Measurements from ENCODE around the gene TLCD1. TPM values are rescaled to one million over a fixed set of nuclear protein-coding genes. Genes with fewer than 3 reads are reported as not detected.
"Not testable (repeated sequence)": the region's sequence is repeated elsewhere in the genome, so short reads cannot be mapped to it uniquely, and the experiment has no call there.

Gene TLCD1
- total and polyA plus RNA-seq, 7 experiments from 2014 or later = 0.69 to 3.0 (median 0.79) TPM; not detected in 4

GRCh38 chr17:28738680-28739384, 12.8 kb upstream of the TLCD1 start:
- intact Hi-C loops (cut with micrococcal nuclease) = no loop called here
- peak overlapping the region in 1 of 10 donors; percentile 64 for H3K4me3 Mint-ChIP-seq
- no peaks in the 10 kb centered on the region for H3K9me3 ChIP-seq (ENCODE audit: control insufficient read depth in 2 of 3, low read length in 3 of 3)
- H3K27ac Mint-ChIP-seq = peak overlapping the region in 7 of 9 donors; percentile 19 to 89 (median 69)
- ChIA-PET CTCF (interaction anchor here (0.6 to 1.8 kb wide), 3 partner anchors 9 to 25 kb away, joined by 3 to 7 read pairs (median 5); partner anchors contain the start of gene NEK8), POLR2A (interaction anchor here (0.8 to 16.9 kb wide), 3 partner anchors 10 to 17 kb away, joined by 5 to 269 read pairs (median 5); partner anchors contain the start of genes NEK8 and TLCD1)
- peaks cover 4 to 9% of the 10 kb centered on the region in 2 donors for H3K4me1 ChIP-seq (ENCODE audit: control insufficient read depth in 2 of 2, insufficient read depth in 2 of 2, low read length in 2 of 2)
- H3K9me3 Mint-ChIP-seq = peaks cover 0 to 6% (median 0%) of the 10 kb centered on the region in 11 donors
- peaks cover 0 to 8% (median 0%) of the 10 kb centered on the region in 3 experiments for H3K36me3 ChIP-seq (ENCODE audit: control insufficient read depth in 2 of 3, insufficient read depth in 3 of 3, low read length in 3 of 3)
- no peaks in the 10 kb centered on the region for H3K27me3 Mint-ChIP-seq
- H3K27me3 ChIP-seq (ENCODE audit: control insufficient read depth in 2 of 2, insufficient read depth in 2 of 2, low read length in 2 of 2) = no peaks in the 10 kb centered on the region
- peaks cover 5 to 30% (median 15%) of the 10 kb centered on the region in 7 donors for H3K4me1 Mint-ChIP-seq
- DNase-seq (peak in 3 of 9 donors; percentile 13 to 69 (median 63)), ATAC-seq (peak; percentile 80)
- H3K27ac ChIP-seq (ENCODE audit: low read depth, low read length) = peak overlapping the region; percentile 54
- no peak overlapping the region for H3K4me3 ChIP-seq (ENCODE audit: low read length)
- H3K36me3 Mint-ChIP-seq = peaks cover 0 to 18% (median 0%) of the 10 kb centered on the region in 5 donors

GRCh38 chr17:28737770-28738679, 12.0 kb upstream of the TLCD1 start:
- Histone ChIP-seq H3K4me1 (ENCODE audit: control insufficient read depth in 2 of 2, insufficient read depth in 2 of 2, low read length in 2 of 2) (peaks cover under 1 to 5% of the 10 kb centered on the region in 2 donors), H3K9me3 (ENCODE audit: control insufficient read depth in 2 of 3, low read length in 3 of 3) (no peaks in the 10 kb centered on the region), H3K4me3 (ENCODE audit: low read length) (no peak overlapping the region), H3K27ac (ENCODE audit: low read depth, low read length) (peak overlapping the region; percentile 54), H3K27me3 (ENCODE audit: control insufficient read depth in 2 of 2, insufficient read depth in 2 of 2, low read length in 2 of 2) (no peaks in the 10 kb centered on the region), H3K36me3 (ENCODE audit: control insufficient read depth in 2 of 3, insufficient read depth in 3 of 3, low read length in 3 of 3) (peaks cover 0 to 8% (median 0%) of the 10 kb centered on the region in 3 experiments)
- ATAC-seq = peak; percentile 30
- Mint-ChIP-seq H3K4me3 (peak overlapping the region in 1 of 10 donors; percentile 59), H3K4me1 (peaks cover 5 to 27% (median 15%) of the 10 kb centered on the region in 7 donors), H3K36me3 (peaks cover 0 to 18% (median 0%) of the 10 kb centered on the region in 5 donors), H3K9me3 (peaks cover 0 to 6% (median 0%) of the 10 kb centered on the region in 11 donors), H3K27ac (peak overlapping the region in 7 of 9 donors; percentile 41 to 89 (median 69)), H3K27me3 (no peaks in the 10 kb centered on the region)
- CTCF ChIA-PET = interaction anchor here (0.6 to 1.7 kb wide), 2 partner anchors 9 to 10 kb away, joined by 3 to 5 read pairs; partner anchors contain the start of gene NEK8
- DNase-seq = no peak
- intact Hi-C loops (cut with micrococcal nuclease) = no loop called here
- POLR2A ChIA-PET = interaction anchor here (1.3 to 16.9 kb wide), 2 partner anchors 10 to 13 kb away, joined by 5 to 269 read pairs; partner anchors contain the start of genes NEK8 and TLCD1

GRCh38 chr17:28737316-28737715, 11.3 kb upstream of the TLCD1 start:
- CTCF ChIA-PET = no interaction called here
- Histone ChIP-seq H3K4me3 (ENCODE audit: low read length) (no peak overlapping the region), H3K4me1 (ENCODE audit: control insufficient read depth in 2 of 2, insufficient read depth in 2 of 2, low read length in 2 of 2) (peaks cover 0 to 5% of the 10 kb centered on the region in 2 donors), H3K9me3 (ENCODE audit: control insufficient read depth in 2 of 3, low read length in 3 of 3) (no peaks in the 10 kb centered on the region), H3K27me3 (ENCODE audit: control insufficient read depth in 2 of 2, insufficient read depth in 2 of 2, low read length in 2 of 2) (no peaks in the 10 kb centered on the region), H3K36me3 (ENCODE audit: control insufficient read depth in 2 of 3, insufficient read depth in 3 of 3, low read length in 3 of 3) (peaks cover 0 to 8% (median 0%) of the 10 kb centered on the region in 3 experiments), H3K27ac (ENCODE audit: low read depth, low read length) (no peak overlapping the region)
- intact Hi-C loops (cut with micrococcal nuclease) = no loop called here
- POLR2A ChIA-PET = no interaction called here
- no peak for DNase-seq
- Mint-ChIP-seq H3K27ac (no peak overlapping the region), H3K4me3 (no peak overlapping the region), H3K9me3 (peaks cover 0 to 6% (median 0%) of the 10 kb centered on the region in 11 donors), H3K27me3 (no peaks in the 10 kb centered on the region), H3K4me1 (peaks cover 5 to 26% (median 14%) of the 10 kb centered on the region in 7 donors), H3K36me3 (peaks cover 0 to 18% (median 0%) of the 10 kb centered on the region in 5 donors)
- ATAC-seq = no peak

GRCh38 chr17:28735913-28736769, 10.1 kb upstream of the TLCD1 start:
- H3K9me3 Mint-ChIP-seq; H3K4me1 ChIP-seq (ENCODE audit: control insufficient read depth in 2 of 2, insufficient read depth in 2 of 2, low read length in 2 of 2); H3K27me3 ChIP-seq (ENCODE audit: control insufficient read depth in 2 of 2, insufficient read depth in 2 of 2, low read length in 2 of 2); ATAC-seq; H3K9me3 ChIP-seq (ENCODE audit: control insufficient read depth in 2 of 3, low read length in 3 of 3); intact Hi-C loops (cut with micrococcal nuclease); H3K4me3 Mint-ChIP-seq; H3K27ac Mint-ChIP-seq; H3K36me3 ChIP-seq (ENCODE audit: control insufficient read depth in 2 of 3, insufficient read depth in 3 of 3, low read length in 3 of 3); H3K27me3 Mint-ChIP-seq; H3K27ac ChIP-seq (ENCODE audit: low read depth, low read length); DNase-seq; H3K4me3 ChIP-seq (ENCODE audit: low read length): not testable (repeated sequence)
- Mint-ChIP-seq H3K4me1 (peaks cover 5 to 22% (median 14%) of the 10 kb centered on the region in 7 donors), H3K36me3 (peaks cover 0 to 18% (median 0%) of the 10 kb centered on the region in 5 donors)
- POLR2A ChIA-PET = interaction anchor here (0.9 to 1.4 kb wide), 3 partner anchors 14 to 17 kb away, joined by 3 read pairs; partner anchors contain the start of gene RPL23A
- CTCF ChIA-PET = interaction anchor here (1.0 to 1.2 kb wide), 2 partner anchors 9 to 14 kb away, joined by 3 to 5 read pairs; no protein-coding TSS in a partner anchor

GRCh38 chr17:28735242-28735722, 9.2 kb upstream of the TLCD1 start:
- ATAC-seq (no peak), DNase-seq (no peak)
- H3K4me3 Mint-ChIP-seq = no peak overlapping the region
- Histone ChIP-seq H3K36me3 (ENCODE audit: control insufficient read depth in 2 of 3, insufficient read depth in 3 of 3, low read length in 3 of 3) (peaks cover 0 to 8% (median 0%) of the 10 kb centered on the region in 3 experiments), H3K27ac (ENCODE audit: low read depth, low read length) (no peak overlapping the region), H3K4me1 (ENCODE audit: control insufficient read depth in 2 of 2, insufficient read depth in 2 of 2, low read length in 2 of 2) (peaks cover 0 to 5% of the 10 kb centered on the region in 2 donors), H3K9me3 (ENCODE audit: control insufficient read depth in 2 of 3, low read length in 3 of 3) (no peaks in the 10 kb centered on the region), H3K27me3 (ENCODE audit: control insufficient read depth in 2 of 2, insufficient read depth in 2 of 2, low read length in 2 of 2) (no peaks in the 10 kb centered on the region), H3K4me3 (ENCODE audit: low read length) (no peak overlapping the region)
- H3K9me3 Mint-ChIP-seq = peaks cover 0 to 4% (median 0%) of the 10 kb centered on the region in 11 donors
- POLR2A ChIA-PET = interaction anchor here (0.9 to 1.4 kb wide), 3 partner anchors 14 to 16 kb away, joined by 3 read pairs; partner anchors contain the start of gene RPL23A
- H3K36me3 Mint-ChIP-seq = peaks cover 0 to 11% (median 0%) of the 10 kb centered on the region in 5 donors
- CTCF ChIA-PET = interaction anchor here (1.0 to 1.2 kb wide), 2 partner anchors 8 to 15 kb away, joined by 3 to 5 read pairs; no protein-coding TSS in a partner anchor
- intact Hi-C loops (cut with micrococcal nuclease) = no loop called here
- H3K27me3 Mint-ChIP-seq = no peaks in the 10 kb centered on the region
- H3K4me1 Mint-ChIP-seq = peaks cover 5 to 19% (median 14%) of the 10 kb centered on the region in 7 donors
- H3K27ac Mint-ChIP-seq = no peak overlapping the region
